ENCODE measurements around the gene RNF181. TPM values are rescaled to one million over a fixed set of nuclear protein-coding genes. Genes with fewer than 3 reads are reported as not detected.

The RNF181 gene
- total and polyA plus RNA-seq, 2 experiments from 2014 or later, result 178 to 308 TPM

- Histone ChIP-seq H3K9ac (peak overlapping the region; percentile 88; the same call in 1 of the 2 replicates), H3K36me3 (ENCODE audit: low read depth) (peaks cover 8% of the 10 kb centered on the region; the same call in 1 of the 2 replicates), H3K27me3 (replicated peaks; ENCODE audit: insufficient read depth) (no peaks in the 10 kb centered on the region), H4K20me1 (ENCODE audit: insufficient read depth) (no peaks in the 10 kb centered on the region), H3K4me2 (ENCODE audit: unreplicated experiment) (peak overlapping the region; percentile 83), H3K4me3 (peak overlapping the region; percentile 79; the same call in 1 of the 2 replicates), H3F3A (ENCODE audit: insufficient read depth) (peaks cover 10% of the 10 kb centered on the region), H3K79me2 (ENCODE audit: insufficient read depth) (peaks cover 61% of the 10 kb centered on the region), H2AFZ (no peak overlapping the region), H3K27ac (no peak overlapping the region), H3K4me1 (ENCODE audit: insufficient read depth) (peaks cover 15% of the 10 kb centered on the region), H3K9me2 (ENCODE audit: insufficient read depth) (no peaks in the 10 kb centered on the region), H3K9me3 (ENCODE audit: low read depth) (no peaks in the 10 kb centered on the region)
- WGBS, 2 experiments (ENCODE audit: low coverage in 1 of 2, low lambda C conversion rate in 2 of 2, missing lambda C conversion rate in 2 of 2), result 62 to 68% methylated on average over 5 of the region's 5 CpGs
- no peak for TF ChIP-seq EZH2 (IDR thresholded peaks at IDR 0.05; ENCODE audit: insufficient read depth, poor library complexity, severe bottlenecking)
- TF ChIP-seq EZH2phosphoT487 (IDR thresholded peaks at IDR 0.05; ENCODE audit: insufficient read depth, low read depth), result no peak
- no peak for DNase-seq
- in situ Hi-C loops (cut with MboI), result no loop called here
Measured at GRCh38 chr2:85597241-85597640, 1.7 kb downstream of the RNF181 start.

GRCh38 chr2:85598594-85599340 is 3.2 kb downstream of the RNF181 start:
- no peak overlapping the region for H3K27ac ChIP-seq
- peaks cover 50% of the 10 kb centered on the region for H3K79me2 ChIP-seq (ENCODE audit: insufficient read depth)

GRCh38 chr2:85599468-85600234 is 4.1 kb downstream of the RNF181 start:
- H3F3A ChIP-seq (ENCODE audit: insufficient read depth), result peaks cover 14% of the 10 kb centered on the region
- 68 to 74% methylated on average over 15 to 17 of the region's 17 CpGs for WGBS, 2 experiments (ENCODE audit: low coverage in 1 of 2, low lambda C conversion rate in 2 of 2, missing lambda C conversion rate in 2 of 2)
- H3K27me3 ChIP-seq (replicated peaks; ENCODE audit: insufficient read depth), result no peaks in the 10 kb centered on the region
- no peaks in the 10 kb centered on the region for H3K9me3 ChIP-seq (ENCODE audit: low read depth)
- no peak overlapping the region for H3K4me2 ChIP-seq (ENCODE audit: unreplicated experiment)
- H3K4me3 ChIP-seq, result no peak overlapping the region
- TF ChIP-seq EZH2phosphoT487 (IDR thresholded peaks at IDR 0.05; ENCODE audit: insufficient read depth, low read depth) (no peak), EZH2 (IDR thresholded peaks at IDR 0.05; ENCODE audit: insufficient read depth, poor library complexity, severe bottlenecking) (no peak)
- H3K9me2 ChIP-seq (ENCODE audit: insufficient read depth), result no peaks in the 10 kb centered on the region
- peaks cover 50% of the 10 kb centered on the region for H3K79me2 ChIP-seq (ENCODE audit: insufficient read depth)
- peaks cover 20% of the 10 kb centered on the region for H3K4me1 ChIP-seq (ENCODE audit: insufficient read depth)
- H4K20me1 ChIP-seq (ENCODE audit: insufficient read depth), result no peaks in the 10 kb centered on the region
- H3K36me3 ChIP-seq (ENCODE audit: low read depth), result peaks cover 8% of the 10 kb centered on the region; the same call in 1 of the 2 replicates
- no peak overlapping the region for H3K9ac ChIP-seq
- in situ Hi-C loops (cut with MboI), result no loop called here
- DNase-seq, result no peak
- no peak overlapping the region for H2AFZ ChIP-seq
- no peak overlapping the region for H3K27ac ChIP-seq

More at GRCh38 chr2:85598594-85599340, 3.2 kb downstream of the RNF181 start:
- Histone ChIP-seq H3K27me3 (replicated peaks; ENCODE audit: insufficient read depth) (no peaks in the 10 kb centered on the region), H3K9me3 (ENCODE audit: low read depth) (no peaks in the 10 kb centered on the region), H4K20me1 (ENCODE audit: insufficient read depth) (no peaks in the 10 kb centered on the region), H3K4me2 (ENCODE audit: unreplicated experiment) (no peak overlapping the region), H3F3A (ENCODE audit: insufficient read depth) (peaks cover 15% of the 10 kb centered on the region), H2AFZ (no peak overlapping the region), H3K9me2 (ENCODE audit: insufficient read depth) (no peaks in the 10 kb centered on the region), H3K36me3 (ENCODE audit: low read depth) (peaks cover 8% of the 10 kb centered on the region; the same call in 1 of the 2 replicates), H3K4me1 (ENCODE audit: insufficient read depth) (peaks cover 17% of the 10 kb centered on the region), H3K9ac (no peak overlapping the region), H3K4me3 (no peak overlapping the region)
- no peak for TF ChIP-seq EZH2 (IDR thresholded peaks at IDR 0.05; ENCODE audit: insufficient read depth, poor library complexity, severe bottlenecking)
- no peak for TF ChIP-seq EZH2phosphoT487 (IDR thresholded peaks at IDR 0.05; ENCODE audit: insufficient read depth, low read depth)
- DNase-seq, result no peak
- 74 to 75% methylated on average over 14 of the region's 14 CpGs for WGBS, 2 experiments (ENCODE audit: low coverage in 1 of 2, low lambda C conversion rate in 2 of 2, missing lambda C conversion rate in 2 of 2)
- in situ Hi-C loops (cut with MboI), result no loop called here

GRCh38 chr2:85600235-85600575 is 4.7 kb downstream of the RNF181 start:
- DNase-seq, result no peak
- TF ChIP-seq EZH2 (IDR thresholded peaks at IDR 0.05; ENCODE audit: insufficient read depth, poor library complexity, severe bottlenecking), result no peak
- TF ChIP-seq EZH2phosphoT487 (IDR thresholded peaks at IDR 0.05; ENCODE audit: insufficient read depth, low read depth), result no peak
- in situ Hi-C loops (cut with MboI), result no loop called here
- H3K9ac ChIP-seq, result no peak overlapping the region
- H3K27ac ChIP-seq, result no peak overlapping the region
- H3K79me2 ChIP-seq (ENCODE audit: insufficient read depth), result peaks cover 52% of the 10 kb centered on the region
- H2AFZ ChIP-seq, result no peak overlapping the region
- H3K9me3 ChIP-seq (ENCODE audit: low read depth), result no peaks in the 10 kb centered on the region
- peaks cover 23% of the 10 kb centered on the region for H3K4me1 ChIP-seq (ENCODE audit: insufficient read depth)
- WGBS, 2 experiments (ENCODE audit: low coverage in 1 of 2, low lambda C conversion rate in 2 of 2, missing lambda C conversion rate in 2 of 2), result 80 to 93% methylated on average over 3 of the region's 3 CpGs
- H3K4me3 ChIP-seq, result no peak overlapping the region
- no peak overlapping the region for H3K4me2 ChIP-seq (ENCODE audit: unreplicated experiment)
- peaks cover 14% of the 10 kb centered on the region for H3F3A ChIP-seq (ENCODE audit: insufficient read depth)
- H4K20me1 ChIP-seq (ENCODE audit: insufficient read depth), result no peaks in the 10 kb centered on the region
- no peaks in the 10 kb centered on the region for H3K27me3 ChIP-seq (replicated peaks; ENCODE audit: insufficient read depth)
- H3K36me3 ChIP-seq (ENCODE audit: low read depth), result peaks cover 8% of the 10 kb centered on the region; the same call in 1 of the 2 replicates
- H3K9me2 ChIP-seq (ENCODE audit: insufficient read depth), result no peaks in the 10 kb centered on the region

Measured in GM23248 (cell line).